Prostate gland (tissue), 2 donors: Measurements from ENCODE around the gene GALR1.

Experiments used
- POLR2A ChIP-seq: fragments of 450-650 bp; IDR thresholded peaks from one replicate; pipeline ENCODE4 v1.6.1; 2016; ENCODE audit warnings: antibody characterized with exemption, mild to moderate bottlenecking
- POLR2AphosphoS5 ChIP-seq: sonication (generic); formaldehyde crosslinking; IDR thresholded peaks from one replicate; pipeline ENCODE4 v1.6.1; 2017; ENCODE audit warnings: antibody characterized with exemption
- TF ChIP-seq, protein P1 (sequence below), 4 experiments: fragments of 200-600 bp in 2 of 4; fragments of 450-650 bp in 2 of 4; sonication (generic) in 2 of 4; IDR thresholded peaks; 1 replicate in 3 of 4; 2 replicates in 1 of 4; pipeline ENCODE4 v1.5.1; 2016 to 2019; ENCODE audit warnings: antibody characterized with exemption in 4 of 4, mild to moderate bottlenecking in 2 of 4, moderate library complexity in 2 of 4

DNA sequence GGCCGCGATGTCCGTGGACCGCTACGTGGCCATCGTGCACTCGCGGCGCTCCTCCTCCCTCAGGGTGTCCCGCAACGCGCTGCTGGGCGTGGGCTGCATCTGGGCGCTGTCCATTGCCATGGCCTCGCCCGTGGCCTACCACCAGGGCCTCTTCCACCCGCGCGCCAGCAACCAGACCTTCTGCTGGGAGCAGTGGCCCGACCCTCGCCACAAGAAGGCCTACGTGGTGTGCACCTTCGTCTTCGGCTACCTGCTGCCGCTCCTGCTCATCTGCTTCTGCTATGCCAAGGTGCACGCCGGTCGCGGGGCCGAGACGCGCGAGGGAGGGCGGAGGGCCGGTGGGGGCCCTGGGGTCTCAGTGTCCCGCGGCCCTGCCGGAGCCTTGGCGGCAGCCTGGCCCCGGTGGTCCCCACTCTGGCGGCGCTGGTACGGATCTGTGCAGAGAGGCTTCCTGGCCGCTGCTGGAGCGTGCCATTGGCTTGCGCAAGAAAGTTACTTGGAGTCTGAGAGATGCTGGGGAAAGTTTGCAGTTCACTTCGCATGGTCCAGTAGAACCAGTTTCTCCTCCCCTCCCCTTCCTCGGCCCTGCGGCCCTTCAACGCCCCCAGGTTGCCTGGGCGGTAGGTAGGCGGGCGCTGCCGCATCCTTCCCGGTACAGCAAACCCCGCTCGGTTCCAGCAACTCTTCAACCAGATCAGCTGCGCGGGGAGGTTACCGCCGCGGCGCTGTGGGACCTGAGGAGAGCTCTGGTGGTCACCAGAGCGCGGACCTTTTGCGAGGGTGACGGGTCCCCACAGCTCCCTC is 1.5 kb downstream of the GALR1 start:
- TF ChIP-seq, protein P1, sequence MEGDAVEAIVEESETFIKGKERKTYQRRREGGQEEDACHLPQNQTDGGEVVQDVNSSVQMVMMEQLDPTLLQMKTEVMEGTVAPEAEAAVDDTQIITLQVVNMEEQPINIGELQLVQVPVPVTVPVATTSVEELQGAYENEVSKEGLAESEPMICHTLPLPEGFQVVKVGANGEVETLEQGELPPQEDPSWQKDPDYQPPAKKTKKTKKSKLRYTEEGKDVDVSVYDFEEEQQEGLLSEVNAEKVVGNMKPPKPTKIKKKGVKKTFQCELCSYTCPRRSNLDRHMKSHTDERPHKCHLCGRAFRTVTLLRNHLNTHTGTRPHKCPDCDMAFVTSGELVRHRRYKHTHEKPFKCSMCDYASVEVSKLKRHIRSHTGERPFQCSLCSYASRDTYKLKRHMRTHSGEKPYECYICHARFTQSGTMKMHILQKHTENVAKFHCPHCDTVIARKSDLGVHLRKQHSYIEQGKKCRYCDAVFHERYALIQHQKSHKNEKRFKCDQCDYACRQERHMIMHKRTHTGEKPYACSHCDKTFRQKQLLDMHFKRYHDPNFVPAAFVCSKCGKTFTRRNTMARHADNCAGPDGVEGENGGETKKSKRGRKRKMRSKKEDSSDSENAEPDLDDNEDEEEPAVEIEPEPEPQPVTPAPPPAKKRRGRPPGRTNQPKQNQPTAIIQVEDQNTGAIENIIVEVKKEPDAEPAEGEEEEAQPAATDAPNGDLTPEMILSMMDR (IDR thresholded peaks at IDR 0.05): no peak
- TF ChIP-seq POLR2AphosphoS5 (no peak), POLR2A (no peak)
